ENCODE data around the gene STXBP6.

DNA sequence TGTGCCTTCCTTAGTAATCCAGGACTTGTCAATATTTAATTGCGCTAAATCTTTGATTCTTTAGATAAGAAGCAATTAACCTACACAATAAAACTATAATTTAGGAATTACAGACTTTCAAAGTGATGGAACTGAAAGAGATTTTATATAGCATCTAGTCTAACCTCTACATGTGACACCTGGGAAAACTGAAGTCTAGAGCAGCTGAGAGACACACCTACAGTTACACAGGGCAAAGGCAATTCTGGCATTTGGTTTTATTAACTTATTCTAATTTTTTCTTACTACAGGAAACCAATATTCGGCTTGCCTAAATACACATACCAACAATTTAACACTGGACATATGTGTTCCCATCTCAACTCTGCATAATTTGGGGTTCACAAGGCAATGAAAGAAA lies 196.5 kb downstream of the STXBP6 start:
- TF ChIP-seq, protein P1, sequence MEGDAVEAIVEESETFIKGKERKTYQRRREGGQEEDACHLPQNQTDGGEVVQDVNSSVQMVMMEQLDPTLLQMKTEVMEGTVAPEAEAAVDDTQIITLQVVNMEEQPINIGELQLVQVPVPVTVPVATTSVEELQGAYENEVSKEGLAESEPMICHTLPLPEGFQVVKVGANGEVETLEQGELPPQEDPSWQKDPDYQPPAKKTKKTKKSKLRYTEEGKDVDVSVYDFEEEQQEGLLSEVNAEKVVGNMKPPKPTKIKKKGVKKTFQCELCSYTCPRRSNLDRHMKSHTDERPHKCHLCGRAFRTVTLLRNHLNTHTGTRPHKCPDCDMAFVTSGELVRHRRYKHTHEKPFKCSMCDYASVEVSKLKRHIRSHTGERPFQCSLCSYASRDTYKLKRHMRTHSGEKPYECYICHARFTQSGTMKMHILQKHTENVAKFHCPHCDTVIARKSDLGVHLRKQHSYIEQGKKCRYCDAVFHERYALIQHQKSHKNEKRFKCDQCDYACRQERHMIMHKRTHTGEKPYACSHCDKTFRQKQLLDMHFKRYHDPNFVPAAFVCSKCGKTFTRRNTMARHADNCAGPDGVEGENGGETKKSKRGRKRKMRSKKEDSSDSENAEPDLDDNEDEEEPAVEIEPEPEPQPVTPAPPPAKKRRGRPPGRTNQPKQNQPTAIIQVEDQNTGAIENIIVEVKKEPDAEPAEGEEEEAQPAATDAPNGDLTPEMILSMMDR (optimal IDR thresholded peaks at IDR 0.05 in 1 of 3, IDR thresholded peaks at IDR 0.05 in 1 of 3, conservative IDR thresholded peaks at IDR 0.05 in 1 of 3; ENCODE audit: extremely low read depth in 1 of 3, insufficient read depth in 2 of 3, low read length in 3 of 3), result no peak
- TF ChIP-seq EZH2 (IDR thresholded peaks at IDR 0.05; ENCODE audit: low read length), result no peak
